Ovary (tissue), 9 donors: ENCODE data around the gene TNFRSF6B. TPM values are rescaled to one million over a fixed set of nuclear protein-coding genes. Genes with fewer than 3 reads are reported as not detected.
"Not testable (repeated sequence)": the region's sequence is repeated elsewhere in the genome, so short reads cannot be mapped to it uniquely, and the experiment has no call there.

Experiments used
- DNase-seq, 5 donors: peaks; one replicate each; pipeline ENCODE4 v3.0.0-alpha.2; 2019 to 2020
- H3K27ac ChIP-seq, 2 donors: fragments of 200-600 bp; one replicate each; pipeline versions ENCODE4 v1.5.1 to v1.8.0; 2019 to 2022
- H3K27me3 ChIP-seq: fragments of 200-600 bp; one replicate; pipeline ENCODE4 v1.8.0; 2022
- H3K36me3 ChIP-seq: fragments of 200-600 bp; sonication (generic); one replicate; pipeline ENCODE4 v1.5.1; 2019
- H3K4me1 ChIP-seq: one replicate; pipeline ENCODE4 v1.8.1; 2013; ENCODE audit warnings: mild to moderate bottlenecking, moderate library complexity; ENCODE audit not compliant: insufficient read depth
- H3K4me3 ChIP-seq: fragments of 200-600 bp; sonication (generic); one replicate; pipeline ENCODE4 v1.5.1; 2017
- H3K9me3 ChIP-seq, 2 donors: fragments of 200-600 bp in 1 of 2; sonication (generic) in 1 of 2; one replicate each; pipeline versions ENCODE4 v1.5.1 to v1.8.1; 2013 to 2019; ENCODE audit warnings: mild to moderate bottlenecking in 1 of 2, moderate library complexity in 1 of 2
- CTCF ChIP-seq, 3 donors: fragments of 450-650 bp in 2 of 3; fragments of 200-600 bp in 1 of 3; IDR thresholded peaks; one replicate each; pipeline versions ENCODE4 v1.5.1 to v1.8.0; 2016 to 2022; ENCODE audit warnings: antibody characterized with exemption in 3 of 3, mild to moderate bottlenecking in 1 of 3
- EP300 ChIP-seq: sonication (generic); formaldehyde crosslinking; IDR thresholded peaks from one replicate; pipeline ENCODE4 v1.6.1; 2017; ENCODE audit warnings: antibody characterized with exemption
- POLR2A ChIP-seq: fragments of 450-650 bp; IDR thresholded peaks from one replicate; pipeline ENCODE4 v1.6.1; 2017; ENCODE audit warnings: antibody characterized with exemption, mild to moderate bottlenecking, moderate library complexity
- WGBS, 3 donors: extraction: QIAGEN DNeasy Blood & Tissue Kit in 1 of 3; methylation state at CpG; one replicate each; pipeline versions ENCODE4 v1.1.5 to v1.1.7; 2013 to 2017; 5-methylcytosine and 5-hydroxymethylcytosine counted together
- intact Hi-C, 4 donors: fragments of 100-400 bp; cut with DNase I; formaldehyde crosslinking; loops; one replicate each; pipeline versions ENCODE4 v1.11.0 to v1.15.1; 2022 to 2023
- polyA plus RNA-seq, 2 donors: library from polyadenylated mRNA; stranded (reverse); fragments of 200-250 nt in 1 of 2; fragments of 350-450 nt in 1 of 2; fragmentation: Illumina TruSeq in 1 of 2; extraction: RNeasy Lipid Tissue Mini Kit (QIAGEN cat#74804) in 1 of 2; gene quantifications; one replicate each; pipeline ENCODE4 v1.2.3, GENCODE V29; 2013 to 2014
- total RNA-seq, 7 donors: library from RNA; depleted of rRNA in 2 of 7; stranded (reverse); fragments of >200 nt in 2 of 7; fragmentation: NEBNext Ultra II Directional in 3 of 7; extraction: Animal tissue kit (Norgen Biotek cat#: 25700) in 3 of 7; gene quantifications; one replicate each; pipeline versions ENCODE4 v1.1.0 to v1.2.4, GENCODE V29; 2016 to 2023
- donor health status: DM: no; HTN: no; CAD: no; lungs with moderate emphysema.
- donor health status: DM: no; HTN: no; CAD: no.
- donor health status: Bipolar disorder and iron deficiency.
- donor health status: DM: yes; HTN: yes; CAD: no.
- donor health status: DM: no; HTN: no; CAD: no.
- donor health status: DM: yes; HTN: yes; CAD: no.

The TNFRSF6B gene
- total and polyA plus RNA-seq, 9 donors, result 2.0 to 7.0 (median 4.2) TPM; not detected in 1

GRCh38 chr20:63664861-63665594 lies 31.4 kb upstream of the TNFRSF6B start:
- Histone ChIP-seq H3K27me3 (no peaks in the 10 kb centered on the region), H3K9me3 (no peaks in the 10 kb centered on the region), H3K4me3 (no peak overlapping the region), H3K36me3 (no peaks in the 10 kb centered on the region), H3K27ac (no peak overlapping the region), H3K4me1 (no peaks in the 10 kb centered on the region)
- intact Hi-C loops, result no loop called here
- WGBS, 3 donors, result 50 to 66% (median 52%) methylated on average over 17 to 18 of the region's 18 CpGs
- TF ChIP-seq CTCF (IDR thresholded peaks at IDR 0.05) (no peak), EP300 (no peak), POLR2A (no peak)
- DNase-seq, result peak in 2 of 5 donors; percentile 26 to 54

- intact Hi-C loops, result no loop called here
Measured at GRCh38 chr20:63665708-63666107, 30.7 kb upstream of the TNFRSF6B start.

GRCh38 chr20:63667858-63668257 lies 28.6 kb upstream of the TNFRSF6B start:
- 89 to 92% (median 90%) methylated on average over 16 of the region's 16 CpGs for WGBS, 3 donors
- Histone ChIP-seq H3K36me3 (no peaks in the 10 kb centered on the region), H3K4me3 (no peak overlapping the region), H3K4me1 (no peaks in the 10 kb centered on the region), H3K27me3 (no peaks in the 10 kb centered on the region), H3K27ac (no peak overlapping the region), H3K9me3 (no peaks in the 10 kb centered on the region)
- TF ChIP-seq CTCF (IDR thresholded peaks at IDR 0.05), result no peak
- no peak for TF ChIP-seq EP300
- no peak for TF ChIP-seq POLR2A
- no peak for DNase-seq
- intact Hi-C loops, result no loop called here

More at GRCh38 chr20:63665708-63666107, 30.7 kb upstream of the TNFRSF6B start:
- Histone ChIP-seq H3K4me3 (no peak overlapping the region), H3K4me1 (no peaks in the 10 kb centered on the region), H3K36me3 (no peaks in the 10 kb centered on the region), H3K27me3 (no peaks in the 10 kb centered on the region), H3K9me3 (no peaks in the 10 kb centered on the region), H3K27ac (no peak overlapping the region)
- WGBS, 3 donors, result 89 to 93% (median 93%) methylated on average over 7 to 14 of the region's 14 CpGs
- DNase-seq, result no peak
- no peak for TF ChIP-seq EP300
- no peak for TF ChIP-seq CTCF (IDR thresholded peaks at IDR 0.05)
- TF ChIP-seq POLR2A, result no peak

GRCh38 chr20:63668351-63668750 lies 28.1 kb upstream of the TNFRSF6B start:
- intact Hi-C loops, result no loop called here
- WGBS, 3 donors, result 93 to 96% (median 94%) methylated on average over 11 of the region's 11 CpGs
- H3K27ac ChIP-seq, result no peak overlapping the region
- TF ChIP-seq EP300, result no peak
- no peak for TF ChIP-seq POLR2A
- H3K36me3 ChIP-seq, result no peaks in the 10 kb centered on the region
- no peak overlapping the region for H3K4me3 ChIP-seq
- H3K9me3 ChIP-seq, result no peaks in the 10 kb centered on the region
- H3K4me1 ChIP-seq, result no peaks in the 10 kb centered on the region
- H3K27me3 ChIP-seq, result no peaks in the 10 kb centered on the region
- DNase-seq, result no peak

- H3K36me3 ChIP-seq, DNase-seq, H3K9me3 ChIP-seq, H3K4me1 ChIP-seq, intact Hi-C loops, H3K27me3 ChIP-seq, H3K27ac ChIP-seq, H3K4me3 ChIP-seq: not testable (repeated sequence)
- 91 to 96% (median 92%) methylated on average over 12 of the region's 12 CpGs for WGBS, 3 donors
Measured at GRCh38 chr20:63671695-63672094, 24.8 kb upstream of the TNFRSF6B start.
